Measurements from ENCODE around the gene TMA7B. TPM values are rescaled to one million over a fixed set of nuclear protein-coding genes. Genes with fewer than 3 reads are reported as not detected.

Gene TMA7B
- total RNA-seq, 2 experiments from 2014 or later = 0.86 to 1.1 TPM

DNA sequence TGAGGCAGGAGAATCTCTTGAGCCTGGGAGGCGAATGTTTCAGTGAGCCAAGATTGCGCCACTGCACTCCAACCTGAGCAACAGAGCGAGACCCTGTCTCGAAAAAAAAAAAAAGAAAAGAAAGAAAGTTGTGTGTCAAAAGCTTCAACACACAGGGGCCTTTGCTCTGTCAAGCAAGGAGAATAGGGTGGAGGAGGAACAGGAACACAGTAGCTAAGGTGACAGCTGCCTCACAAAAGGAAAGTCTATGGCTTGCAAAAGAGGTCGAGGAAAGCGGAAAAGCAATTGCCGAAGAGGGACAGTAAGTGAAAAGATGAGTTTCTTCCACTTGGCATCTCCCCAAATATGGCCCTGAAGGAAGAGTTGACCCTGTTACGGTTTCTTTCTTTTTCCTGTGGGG lies 26.5 kb upstream of the TMA7B start:
- Mint-ChIP-seq H3K4me1 (ENCODE audit: low read depth) (peaks cover 65% of the 10 kb centered on the region), H3K27ac (peak overlapping the region; percentile 79), H3K27me3 (no peaks in the 10 kb centered on the region), H3K36me3 (no peaks in the 10 kb centered on the region), H3K4me3 (peak overlapping the region; percentile 74), H3K9me3 (no peaks in the 10 kb centered on the region)
- DNase-seq = no peak
- intact Hi-C loops (cut with micrococcal nuclease) = loop anchor here (1.0 to 10.0 kb wide), 5 partner anchors 8 to 411 kb away; partner anchors contain the start of genes ADSL and RPS19BP1
- POLR2A ChIA-PET = interaction anchor here (1.1 to 2.3 kb wide), 9 partner anchors 8 to 93 kb away, joined by 3 to 10 read pairs (median 3); no protein-coding TSS in a partner anchor
- CTCF ChIA-PET = interaction anchor here (0.8 to 4.4 kb wide), 14 partner anchors 9 to 399 kb away, joined by 3 to 45 read pairs (median 12); partner anchors contain the start of gene FAM83F

DNA sequence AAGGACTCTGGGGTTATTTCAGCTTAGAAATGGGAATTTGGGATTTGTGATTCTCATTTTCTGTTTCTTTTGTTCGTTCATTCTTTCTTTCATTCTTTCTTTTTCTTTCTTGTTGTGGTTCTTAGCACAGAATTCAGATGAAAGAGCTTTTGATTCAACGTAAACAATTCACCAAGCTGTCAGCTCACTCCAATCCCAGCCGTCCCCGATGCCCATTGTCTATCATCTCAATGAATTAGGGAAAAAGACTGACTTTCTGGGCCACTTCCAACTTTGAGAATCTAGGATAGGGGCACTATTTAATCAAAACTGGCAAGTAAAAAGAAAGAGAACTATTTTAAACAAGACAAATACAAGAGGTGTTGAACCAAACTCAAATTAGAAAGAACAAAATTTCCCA lies 25.1 kb upstream of the TMA7B start:
- POLR2A ChIA-PET = interaction anchor here (0.6 to 2.3 kb wide), 10 partner anchors 10 to 109 kb away, joined by 3 to 5 read pairs (median 3); no protein-coding TSS in a partner anchor
- Mint-ChIP-seq H3K4me1 (ENCODE audit: low read depth) (peaks cover 76% of the 10 kb centered on the region), H3K27me3 (no peaks in the 10 kb centered on the region), H3K36me3 (no peaks in the 10 kb centered on the region), H3K27ac (peak overlapping the region; percentile 79), H3K9me3 (no peaks in the 10 kb centered on the region), H3K4me3 (peak overlapping the region; percentile 74)
- CTCF ChIA-PET = interaction anchor here (0.7 to 4.4 kb wide), 10 partner anchors 8 to 370 kb away, joined by 3 to 45 read pairs (median 3); no protein-coding TSS in a partner anchor
- intact Hi-C loops (cut with micrococcal nuclease) = loop anchor here (5.0 to 10.0 kb wide), 3 partner anchors 33 to 410 kb away; partner anchors contain the start of genes ADSL and GRAP2
- DNase-seq = no peak

DNA sequence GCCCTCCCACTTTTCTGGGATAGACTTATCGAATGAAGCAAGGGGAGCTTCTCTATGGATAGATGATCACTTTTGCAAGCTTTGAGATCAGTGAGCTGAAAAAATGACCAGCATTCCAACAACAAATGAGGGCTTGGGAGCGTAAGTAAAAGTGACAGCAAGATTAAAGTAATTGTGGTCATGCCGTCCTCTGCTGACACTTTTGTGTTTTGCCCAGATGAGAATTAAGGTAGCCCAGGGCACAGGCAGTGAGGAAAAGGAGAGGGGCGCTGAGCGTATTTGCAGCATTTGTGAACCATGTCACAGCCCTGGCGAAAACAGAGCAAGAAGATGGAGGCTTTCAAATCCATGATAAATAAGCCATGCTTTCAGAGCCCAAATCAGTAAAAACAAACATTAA lies 24.6 kb upstream of the TMA7B start:
- CTCF ChIA-PET = interaction anchor here (1.1 to 4.4 kb wide), 8 partner anchors 9 to 89 kb away, joined by 3 to 45 read pairs (median 5); no protein-coding TSS in a partner anchor
- Mint-ChIP-seq H3K27ac (peak overlapping the region; percentile 86), H3K36me3 (no peaks in the 10 kb centered on the region), H3K27me3 (no peaks in the 10 kb centered on the region), H3K4me1 (ENCODE audit: low read depth) (peaks cover 81% of the 10 kb centered on the region), H3K4me3 (peak overlapping the region; percentile 74), H3K9me3 (no peaks in the 10 kb centered on the region)
- no peak for DNase-seq
- intact Hi-C loops (cut with micrococcal nuclease) = loop anchor here (5.0 to 10.0 kb wide), 3 partner anchors 33 to 409 kb away; partner anchors contain the start of genes ADSL and GRAP2
- POLR2A ChIA-PET = interaction anchor here (0.6 to 2.3 kb wide), 6 partner anchors 10 to 39 kb away, joined by 3 to 5 read pairs (median 4); no protein-coding TSS in a partner anchor

DNA sequence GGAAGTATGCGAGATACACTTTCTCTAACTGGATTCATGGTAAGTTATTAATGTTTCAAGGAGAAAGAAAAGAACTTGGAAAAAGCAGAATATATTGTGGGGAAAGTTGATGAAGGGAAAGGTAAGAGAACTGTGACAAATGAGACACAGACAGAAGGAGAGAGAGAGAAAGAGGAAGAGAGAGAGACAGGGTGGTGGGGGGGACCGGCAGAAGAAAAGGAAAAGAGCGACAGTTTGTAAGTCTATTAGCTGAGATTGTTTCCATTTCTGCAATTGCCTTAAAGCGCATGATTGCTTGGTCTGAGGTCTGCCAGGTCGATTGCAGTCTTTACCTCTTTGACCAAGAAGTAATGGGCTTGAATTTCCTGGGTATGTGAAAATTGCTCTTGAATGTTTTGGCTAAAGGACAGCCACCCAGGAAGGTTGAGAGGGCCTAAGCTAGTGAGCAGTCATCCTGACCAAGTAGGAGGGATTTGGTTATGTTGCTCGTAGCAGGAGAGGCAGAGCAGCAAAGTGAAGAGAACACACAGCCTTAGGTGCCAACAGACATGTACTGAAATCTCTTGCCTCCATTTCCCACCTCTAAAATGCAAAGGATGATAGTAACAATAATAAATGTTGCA lies 23.6 kb upstream of the TMA7B start:
- H3K4me1 Mint-ChIP-seq (ENCODE audit: low read depth) = peaks cover 89% of the 10 kb centered on the region
- no peak for DNase-seq
- ChIA-PET CTCF (interaction anchor here (0.8 to 4.5 kb wide), 6 partner anchors 10 to 411 kb away, joined by 3 to 28 read pairs (median 4); no protein-coding TSS in a partner anchor), POLR2A (no interaction called here)
- H3K36me3 Mint-ChIP-seq = no peaks in the 10 kb centered on the region
- intact Hi-C loops (cut with micrococcal nuclease) = loop anchor here (5.0 to 10.0 kb wide), 3 partner anchors 34 to 408 kb away; partner anchors contain the start of genes ADSL and GRAP2
- H3K27ac Mint-ChIP-seq = peak overlapping the region; percentile 86
- H3K9me3 Mint-ChIP-seq = no peaks in the 10 kb centered on the region
- peak overlapping the region; percentile 74 for H3K4me3 Mint-ChIP-seq
- H3K27me3 Mint-ChIP-seq = no peaks in the 10 kb centered on the region

DNA sequence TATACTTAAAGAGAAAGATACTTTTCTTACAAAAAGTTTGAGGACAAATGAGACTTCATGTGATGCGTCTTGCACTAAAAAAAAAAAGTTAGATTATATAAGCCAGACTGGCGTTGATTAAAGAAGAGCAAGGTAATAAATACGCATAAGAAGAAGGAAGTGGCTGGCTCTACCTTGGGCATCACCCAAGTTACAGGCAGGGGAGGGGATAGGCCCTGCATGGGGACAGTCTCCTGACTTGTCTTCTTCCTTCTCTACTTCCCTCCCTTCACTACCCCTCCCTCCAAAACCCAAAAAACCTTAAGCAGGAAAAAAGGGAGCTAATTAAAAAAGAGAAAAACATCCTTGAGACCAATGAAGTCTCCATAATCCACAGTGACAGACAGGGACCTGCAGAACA lies 22.3 kb upstream of the TMA7B start:
- intact Hi-C loops (cut with micrococcal nuclease) = loop anchor here (5.0 to 10.0 kb wide), 3 partner anchors 36 to 407 kb away; partner anchors contain the start of genes ADSL and GRAP2
- peaks cover 91% of the 10 kb centered on the region for H3K4me1 Mint-ChIP-seq (ENCODE audit: low read depth)
- CTCF ChIA-PET = interaction anchor here (1.0 to 4.5 kb wide), 3 partner anchors 11 to 87 kb away, joined by 3 to 28 read pairs (median 4); no protein-coding TSS in a partner anchor
- H3K9me3 Mint-ChIP-seq = no peaks in the 10 kb centered on the region
- H3K4me3 Mint-ChIP-seq = peak overlapping the region; percentile 7
- no peaks in the 10 kb centered on the region for H3K36me3 Mint-ChIP-seq
- no peaks in the 10 kb centered on the region for H3K27me3 Mint-ChIP-seq
- POLR2A ChIA-PET = no interaction called here
- no peak for DNase-seq
- peak overlapping the region; percentile 86 for H3K27ac Mint-ChIP-seq

DNA sequence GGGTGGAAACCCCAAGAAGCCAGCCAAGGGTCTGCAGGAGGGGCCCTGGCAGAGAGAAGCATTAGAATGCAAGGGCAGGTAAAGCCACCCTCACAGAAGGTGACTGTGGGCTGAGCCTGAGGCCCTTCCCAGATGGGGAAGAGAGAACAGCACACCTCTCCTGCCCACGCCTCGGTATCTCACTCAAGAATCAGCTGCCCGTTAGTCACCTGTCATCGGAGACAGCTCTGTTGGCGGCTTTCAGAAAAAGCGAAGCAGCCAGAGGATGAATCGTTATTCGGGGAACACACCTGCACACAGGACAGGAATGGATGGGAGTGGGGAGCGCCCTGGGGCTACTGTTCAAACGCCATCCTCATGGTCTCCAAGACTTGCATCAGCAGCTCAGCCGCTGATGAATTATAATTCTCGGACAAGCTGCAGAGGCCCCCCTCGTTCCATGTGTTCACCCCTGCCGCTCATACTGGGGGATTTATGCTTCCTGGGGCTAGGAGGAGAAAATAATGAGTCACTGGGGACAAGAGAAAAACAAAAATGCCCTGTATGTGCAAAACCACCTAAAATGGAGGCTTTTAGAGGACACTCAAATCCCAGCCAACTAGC lies 21.6 kb upstream of the TMA7B start:
- Mint-ChIP-seq H3K27ac (peak overlapping the region; percentile 86), H3K9me3 (no peaks in the 10 kb centered on the region), H3K36me3 (no peaks in the 10 kb centered on the region), H3K4me3 (peak overlapping the region; percentile 46), H3K27me3 (no peaks in the 10 kb centered on the region), H3K4me1 (ENCODE audit: low read depth) (peaks cover 91% of the 10 kb centered on the region)
- peak; percentile 78 for DNase-seq
- CTCF ChIA-PET = interaction anchor here (1.0 to 4.5 kb wide), 3 partner anchors 10 to 404 kb away, joined by 3 to 28 read pairs (median 6); no protein-coding TSS in a partner anchor
- intact Hi-C loops (cut with micrococcal nuclease) = loop anchor here (5.0 to 10.0 kb wide), 3 partner anchors 36 to 406 kb away; partner anchors contain the start of genes ADSL and GRAP2
- POLR2A ChIA-PET = no interaction called here

DNA sequence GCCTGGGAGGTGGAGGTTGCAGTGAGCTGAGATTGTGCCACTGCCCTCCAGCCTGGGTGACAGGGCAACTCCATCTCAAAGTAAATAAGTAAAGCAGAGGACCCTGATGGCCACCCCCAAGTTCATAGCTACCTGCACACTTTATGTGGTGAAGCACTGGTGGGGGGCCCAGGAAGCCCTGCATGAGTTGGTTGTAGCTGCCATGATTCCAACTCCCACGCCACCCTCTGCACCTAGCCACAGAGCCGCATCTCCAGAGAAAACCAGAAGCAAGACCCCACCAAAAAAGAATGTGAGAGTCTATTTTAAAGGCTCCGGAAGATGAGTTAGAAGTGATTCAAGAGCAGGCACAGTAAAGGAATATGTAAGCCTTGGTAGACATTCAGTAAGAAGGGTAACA lies 20.4 kb upstream of the TMA7B start:
- POLR2A ChIA-PET = no interaction called here
- CTCF ChIA-PET = interaction anchor here (0.8 to 4.5 kb wide), 4 partner anchors 19 to 405 kb away, joined by 3 to 28 read pairs (median 6); no protein-coding TSS in a partner anchor
- intact Hi-C loops (cut with micrococcal nuclease) = loop anchor here (2.0 to 10.0 kb wide), 5 partner anchors 38 to 405 kb away; partner anchors contain the start of genes ADSL and GRAP2

DNA sequence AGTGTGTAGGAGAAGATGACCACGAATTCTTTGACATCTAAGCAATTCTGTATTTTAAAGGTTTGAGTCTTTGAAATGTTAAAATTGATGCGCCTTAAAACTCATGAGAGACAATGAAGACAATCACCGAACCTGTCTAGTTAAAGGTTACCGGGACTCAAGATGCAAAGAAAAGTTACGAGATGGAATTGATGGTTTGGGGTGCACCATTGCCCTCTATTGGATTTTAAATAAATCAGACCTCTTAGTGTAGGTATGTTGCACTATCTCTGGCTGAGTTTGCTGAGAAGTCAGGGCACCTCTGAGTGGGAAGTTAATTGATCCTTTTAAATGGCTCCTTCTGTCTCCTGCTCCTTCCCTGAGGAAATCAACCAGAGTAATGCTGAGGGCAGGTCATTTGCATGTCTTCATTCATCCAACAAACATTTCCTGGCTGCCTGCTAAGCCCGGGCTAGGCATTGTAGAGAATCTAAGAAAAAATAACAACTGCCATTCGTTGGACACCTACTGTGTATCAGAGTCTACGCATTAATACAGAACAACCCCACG lies 19.4 kb upstream of the TMA7B start:
- intact Hi-C loops (cut with micrococcal nuclease) = loop anchor here (1.0 to 10.0 kb wide), 3 partner anchors 8 to 384 kb away; no protein-coding TSS in a partner anchor
- CTCF ChIA-PET = interaction anchor here (1.0 to 3.3 kb wide), 6 partner anchors 8 to 406 kb away, joined by 3 to 20 read pairs (median 16); no protein-coding TSS in a partner anchor
- H3K27me3 Mint-ChIP-seq = no peaks in the 10 kb centered on the region
- POLR2A ChIA-PET = no interaction called here
- H3K4me3 Mint-ChIP-seq = peak overlapping the region; percentile 28
- no peaks in the 10 kb centered on the region for H3K36me3 Mint-ChIP-seq
- H3K4me1 Mint-ChIP-seq (ENCODE audit: low read depth) = peaks cover 91% of the 10 kb centered on the region
- no peaks in the 10 kb centered on the region for H3K9me3 Mint-ChIP-seq
- DNase-seq = no peak
- peak overlapping the region; percentile 54 for H3K27ac Mint-ChIP-seq

More for the DNA sequence above, 20.4 kb upstream of the TMA7B start:
- Mint-ChIP-seq H3K27me3 (no peaks in the 10 kb centered on the region), H3K4me1 (ENCODE audit: low read depth) (peaks cover 91% of the 10 kb centered on the region), H3K4me3 (no peak overlapping the region), H3K27ac (peak overlapping the region; percentile 54), H3K9me3 (no peaks in the 10 kb centered on the region), H3K36me3 (no peaks in the 10 kb centered on the region)
- DNase-seq = no peak

DNA sequence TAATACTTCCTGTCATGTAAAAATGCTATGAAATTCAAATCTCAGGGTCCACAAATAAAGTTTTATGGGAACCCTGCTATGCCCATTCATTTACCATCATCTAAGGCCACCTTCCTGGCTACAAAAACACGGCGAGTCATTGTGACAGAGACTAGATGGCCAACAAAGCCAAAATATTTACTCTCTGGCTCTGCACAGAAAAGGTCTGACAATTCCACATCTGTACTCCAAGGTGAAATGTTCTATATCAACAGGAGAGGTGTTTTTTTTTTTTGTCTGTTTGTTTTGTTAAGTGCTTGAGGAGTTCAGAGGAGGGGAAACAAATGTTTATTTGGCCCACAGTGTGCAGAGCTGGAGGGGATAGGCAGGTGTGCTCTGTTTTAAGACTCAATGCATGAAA lies 18.6 kb upstream of the TMA7B start:
- peak overlapping the region; percentile 46 for H3K27ac Mint-ChIP-seq
- H3K4me3 Mint-ChIP-seq = no peak overlapping the region
- ChIA-PET POLR2A (interaction anchor here (1.6 kb wide), 1 partner anchor 35 kb away, joined by 4 read pairs; no protein-coding TSS in a partner anchor), CTCF (interaction anchor here (1.0 to 3.3 kb wide), 8 partner anchors 9 to 407 kb away, joined by 3 to 20 read pairs (median 12); no protein-coding TSS in a partner anchor)
- no peaks in the 10 kb centered on the region for H3K9me3 Mint-ChIP-seq
- intact Hi-C loops (cut with micrococcal nuclease) = loop anchor here (1.0 to 10.0 kb wide), 3 partner anchors 8 to 383 kb away; no protein-coding TSS in a partner anchor
- H3K27me3 Mint-ChIP-seq = no peaks in the 10 kb centered on the region
- DNase-seq = no peak
- H3K36me3 Mint-ChIP-seq = no peaks in the 10 kb centered on the region
- H3K4me1 Mint-ChIP-seq (ENCODE audit: low read depth) = peaks cover 91% of the 10 kb centered on the region

DNA sequence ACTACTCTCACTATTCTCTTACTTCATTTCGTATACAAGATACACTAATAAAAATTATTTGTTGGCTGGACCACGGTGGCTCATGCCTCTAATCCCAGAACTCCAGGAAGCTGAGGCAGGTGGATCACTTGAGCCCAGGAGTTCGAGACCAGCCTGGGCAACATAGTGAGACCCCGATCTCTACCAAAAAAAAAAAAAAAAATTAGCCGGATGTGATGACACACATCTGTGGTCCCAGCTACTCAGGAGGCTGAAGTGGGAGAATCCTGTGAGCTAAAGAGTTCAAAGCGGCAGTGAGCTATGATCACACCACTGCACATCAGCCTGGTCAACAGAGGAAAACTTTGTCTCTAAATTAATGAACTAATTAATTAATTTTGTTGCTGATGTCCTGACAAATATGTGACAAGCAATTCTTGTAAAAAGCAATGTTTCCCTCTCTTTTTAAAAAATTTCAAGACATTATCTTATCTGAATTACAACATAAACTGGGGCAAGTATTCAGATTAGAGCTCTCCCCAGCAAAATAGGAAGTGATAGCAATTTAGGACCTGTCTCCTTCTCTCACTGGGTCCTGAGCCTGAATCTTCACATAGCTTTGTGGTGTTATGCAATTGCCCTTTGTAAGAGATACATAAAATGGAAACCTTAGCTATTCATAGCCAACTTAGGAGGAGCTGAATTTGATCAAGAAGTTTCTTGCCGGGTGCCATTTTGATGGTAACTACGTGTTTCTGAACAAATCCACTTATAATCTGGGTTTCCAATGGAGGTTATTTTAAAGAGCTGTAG lies 17.6 kb upstream of the TMA7B start:
- Mint-ChIP-seq H3K27ac (peak overlapping the region; percentile 83), H3K4me1 (ENCODE audit: low read depth) (peaks cover 91% of the 10 kb centered on the region), H3K9me3 (no peaks in the 10 kb centered on the region), H3K4me3 (peak overlapping the region; percentile 21), H3K36me3 (peaks cover 3% of the 10 kb centered on the region), H3K27me3 (no peaks in the 10 kb centered on the region)
- POLR2A ChIA-PET = interaction anchor here (0.6 to 1.6 kb wide), 7 partner anchors 10 to 348 kb away, joined by 3 to 4 read pairs (median 3); no protein-coding TSS in a partner anchor
- no peak for DNase-seq
- CTCF ChIA-PET = interaction anchor here (0.6 to 3.3 kb wide), 14 partner anchors 9 to 408 kb away, joined by 3 to 20 read pairs (median 6); no protein-coding TSS in a partner anchor
- intact Hi-C loops (cut with micrococcal nuclease) = loop anchor here (1.0 to 10.0 kb wide), 2 partner anchors 12 to 382 kb away; no protein-coding TSS in a partner anchor

Measured in activated CD4-positive, alpha-beta memory T cell treated with anti-CD3 and anti-CD28 coated beads for 36 hours (primary cell).